ENCODE data around the gene ZNF609.

ZNF609 gene

GRCh38 chr15:64690008-64690407, 229.6 kb downstream of the ZNF609 start:
- Histone ChIP-seq H3K27me3 (no peaks in the 10 kb centered on the region), H3K4me3 (ENCODE audit: low read depth in 1 of 2, low read length in 1 of 2) (no peak overlapping the region), H3K4me1 (ENCODE audit: control insufficient read depth in 1 of 2, insufficient read depth in 1 of 2, low read depth in 1 of 2, low read length in 1 of 2) (peaks cover 45 to 46% of the 10 kb centered on the region in 2 experiments), H3K9me3 (no peaks in the 10 kb centered on the region), H3K27ac (peak overlapping the region; percentile 99), H3K36me3 (peaks cover 70% of the 10 kb centered on the region)
- TF ChIP-seq CTCF (IDR thresholded peaks at IDR 0.05): no peak

- Histone ChIP-seq H3K36me3 (peaks cover 65% of the 10 kb centered on the region), H3K4me3 (ENCODE audit: low read depth in 1 of 2, low read length in 1 of 2) (peak overlapping the region; percentile 61 to 62), H3K27me3 (no peaks in the 10 kb centered on the region)
These were observed 230.4 kb downstream of the ZNF609 start for GRCh38 chr15:64690578-64691296.

GRCh38 chr15:64691896-64692565, 231.7 kb downstream of the ZNF609 start:
- Histone ChIP-seq H3K27ac (peak overlapping the region; percentile 99), H3K27me3 (no peaks in the 10 kb centered on the region), H3K36me3 (peaks cover 52% of the 10 kb centered on the region), H3K4me3 (ENCODE audit: low read depth in 1 of 2, low read length in 1 of 2) (peak overlapping the region; percentile 61 to 62), H3K9me3 (no peaks in the 10 kb centered on the region), H3K4me1 (ENCODE audit: control insufficient read depth in 1 of 2, insufficient read depth in 1 of 2, low read depth in 1 of 2, low read length in 1 of 2) (peaks cover 57 to 59% of the 10 kb centered on the region in 2 experiments)
- TF ChIP-seq CTCF (IDR thresholded peaks at IDR 0.05): no peak

More at GRCh38 chr15:64690578-64691296, 230.4 kb downstream of the ZNF609 start:
- Histone ChIP-seq H3K9me3 (no peaks in the 10 kb centered on the region), H3K4me1 (ENCODE audit: control insufficient read depth in 1 of 2, insufficient read depth in 1 of 2, low read depth in 1 of 2, low read length in 1 of 2) (peaks cover 52 to 53% of the 10 kb centered on the region in 2 experiments), H3K27ac (peak overlapping the region; percentile 99)
- TF ChIP-seq CTCF (IDR thresholded peaks at IDR 0.05): peak; percentile 23

GRCh38 chr15:64693134-64693533, 232.8 kb downstream of the ZNF609 start:
- Histone ChIP-seq H3K36me3 (peaks cover 41% of the 10 kb centered on the region), H3K4me3 (ENCODE audit: low read depth in 1 of 2, low read length in 1 of 2) (peak overlapping the region; percentile 61 to 62)

GRCh38 chr15:64694816-64695215, 234.4 kb downstream of the ZNF609 start:
- no peak for TF ChIP-seq CTCF (IDR thresholded peaks at IDR 0.05)
- Histone ChIP-seq H3K9me3 (no peaks in the 10 kb centered on the region), H3K36me3 (peaks cover 24% of the 10 kb centered on the region), H3K4me3 (ENCODE audit: low read depth in 1 of 2, low read length in 1 of 2) (peak overlapping the region; percentile 16 to 28), H3K27me3 (no peaks in the 10 kb centered on the region), H3K27ac (peak overlapping the region; percentile 99), H3K4me1 (ENCODE audit: control insufficient read depth in 1 of 2, insufficient read depth in 1 of 2, low read depth in 1 of 2, low read length in 1 of 2) (peaks cover 69 to 77% of the 10 kb centered on the region in 2 experiments)

More at GRCh38 chr15:64693134-64693533, 232.8 kb downstream of the ZNF609 start:
- no peaks in the 10 kb centered on the region for H3K9me3 ChIP-seq
- peak overlapping the region; percentile 99 for H3K27ac ChIP-seq
- H3K27me3 ChIP-seq: no peaks in the 10 kb centered on the region
- no peak for TF ChIP-seq CTCF (IDR thresholded peaks at IDR 0.05)
- peaks cover 57 to 63% of the 10 kb centered on the region in 2 experiments for H3K4me1 ChIP-seq (ENCODE audit: control insufficient read depth in 1 of 2, insufficient read depth in 1 of 2, low read depth in 1 of 2, low read length in 1 of 2)
